Endothelial cell (in vitro differentiated cells): ENCODE measurements around the gene CPT1C. TPM values are rescaled to one million over a fixed set of nuclear protein-coding genes. Genes with fewer than 3 reads are reported as not detected.
A peak's percentile ranks its signal among the peaks of the same experiment; 100 is the strongest.

Experiments
- DNase-seq: peaks from one replicate; pipeline ENCODE4 v3.0.0; 2021; ENCODE audit warnings: low spot score
- H3K27ac Mint-ChIP-seq: one replicate; pipeline ENCODE4 v1.8.0; 2021; ENCODE audit warnings: mixed read lengths, inconsistent platforms; ENCODE audit not compliant: unreplicated experiment
- H3K27me3 Mint-ChIP-seq: one replicate; pipeline ENCODE4 v1.8.0; 2021; ENCODE audit warnings: mild to moderate bottlenecking, moderate library complexity, mixed read lengths, inconsistent platforms; ENCODE audit not compliant: unreplicated experiment
- H3K36me3 Mint-ChIP-seq: one replicate; pipeline ENCODE4 v1.8.0; 2021; ENCODE audit warnings: mild to moderate bottlenecking, low read depth, mixed read lengths, inconsistent platforms; ENCODE audit not compliant: unreplicated experiment
- H3K4me1 Mint-ChIP-seq: one replicate; pipeline ENCODE4 v1.8.0; 2021; ENCODE audit warnings: mild to moderate bottlenecking, mixed read lengths, inconsistent platforms; ENCODE audit not compliant: unreplicated experiment
- H3K4me3 Mint-ChIP-seq: one replicate; pipeline ENCODE4 v1.8.0; 2021; ENCODE audit warnings: mild to moderate bottlenecking, mixed read lengths, inconsistent platforms; ENCODE audit not compliant: unreplicated experiment
- H3K9me3 Mint-ChIP-seq: one replicate; pipeline ENCODE4 v1.8.0; 2021; ENCODE audit warnings: mixed read lengths, inconsistent platforms; ENCODE audit not compliant: unreplicated experiment
- total RNA-seq: library from RNA; stranded (reverse); fragmentation: NEBNext Ultra II Directional; extraction: Animal tissue kit (Norgen Biotek cat#: 25700); gene quantifications from one replicate; pipeline ENCODE4 v1.2.1, GENCODE V29; 2021; ENCODE audit not compliant: unreplicated experiment
- TF ChIP-seq, protein P1 (sequence below): fragments of 200-600 bp; sonication (generic); IDR thresholded peaks from one replicate; pipeline ENCODE4 v1.5.0; 2021; ENCODE audit warnings: antibody characterized with exemption; ENCODE audit not compliant: unreplicated experiment

CPT1C gene
- total RNA-seq, 1 donor from 2014 or later: 94.1 TPM

DNA sequence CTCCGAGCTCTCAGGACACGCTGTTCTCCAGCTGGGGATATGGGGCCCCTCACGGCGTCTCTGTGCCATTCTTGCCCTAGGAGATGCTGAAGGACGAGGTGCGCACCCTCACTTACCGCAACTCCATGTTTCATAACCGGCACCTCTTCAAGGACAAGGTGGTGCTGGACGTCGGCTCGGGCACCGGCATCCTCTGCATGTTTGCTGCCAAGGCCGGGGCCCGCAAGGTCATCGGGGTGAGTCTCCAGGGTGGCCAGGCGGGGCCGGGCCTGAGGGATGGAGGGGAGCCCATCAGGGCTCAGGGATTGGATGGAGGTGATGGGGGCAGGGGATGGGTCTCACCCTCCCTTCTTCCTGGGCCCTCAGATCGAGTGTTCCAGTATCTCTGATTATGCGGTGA lies 9.1 kb upstream of the CPT1C start:
- Mint-ChIP-seq H3K36me3 (peaks cover 28% of the 10 kb centered on the region), H3K9me3 (no peaks in the 10 kb centered on the region), H3K4me3 (no peak overlapping the region), H3K27ac (no peak overlapping the region), H3K27me3 (peaks cover 4% of the 10 kb centered on the region), H3K4me1 (peaks cover 27% of the 10 kb centered on the region)
- DNase-seq: no peak
- TF ChIP-seq, protein P1, sequence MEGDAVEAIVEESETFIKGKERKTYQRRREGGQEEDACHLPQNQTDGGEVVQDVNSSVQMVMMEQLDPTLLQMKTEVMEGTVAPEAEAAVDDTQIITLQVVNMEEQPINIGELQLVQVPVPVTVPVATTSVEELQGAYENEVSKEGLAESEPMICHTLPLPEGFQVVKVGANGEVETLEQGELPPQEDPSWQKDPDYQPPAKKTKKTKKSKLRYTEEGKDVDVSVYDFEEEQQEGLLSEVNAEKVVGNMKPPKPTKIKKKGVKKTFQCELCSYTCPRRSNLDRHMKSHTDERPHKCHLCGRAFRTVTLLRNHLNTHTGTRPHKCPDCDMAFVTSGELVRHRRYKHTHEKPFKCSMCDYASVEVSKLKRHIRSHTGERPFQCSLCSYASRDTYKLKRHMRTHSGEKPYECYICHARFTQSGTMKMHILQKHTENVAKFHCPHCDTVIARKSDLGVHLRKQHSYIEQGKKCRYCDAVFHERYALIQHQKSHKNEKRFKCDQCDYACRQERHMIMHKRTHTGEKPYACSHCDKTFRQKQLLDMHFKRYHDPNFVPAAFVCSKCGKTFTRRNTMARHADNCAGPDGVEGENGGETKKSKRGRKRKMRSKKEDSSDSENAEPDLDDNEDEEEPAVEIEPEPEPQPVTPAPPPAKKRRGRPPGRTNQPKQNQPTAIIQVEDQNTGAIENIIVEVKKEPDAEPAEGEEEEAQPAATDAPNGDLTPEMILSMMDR: no peak

DNA sequence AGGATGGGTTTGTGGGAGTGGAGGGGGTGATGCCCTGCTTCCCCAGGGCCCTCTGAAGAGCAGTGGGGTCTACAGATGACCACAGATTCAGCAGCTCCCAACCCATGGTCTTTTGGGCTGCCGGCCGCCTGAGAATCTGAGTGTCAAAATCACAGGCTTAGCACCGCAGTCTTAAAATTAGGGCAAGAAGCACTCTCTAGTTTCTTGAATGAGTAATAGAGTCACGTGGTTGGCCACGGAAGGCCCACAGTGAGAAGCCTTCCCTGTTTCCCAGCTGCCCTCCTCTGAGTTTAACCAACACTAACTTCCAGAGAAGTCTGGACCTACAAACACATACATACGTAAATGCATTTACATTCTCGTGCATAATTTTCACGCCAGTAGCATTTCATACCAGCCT lies 8.6 kb upstream of the CPT1C start:
- Mint-ChIP-seq H3K9me3 (no peaks in the 10 kb centered on the region), H3K4me3 (no peak overlapping the region), H3K36me3 (peaks cover 28% of the 10 kb centered on the region), H3K4me1 (peaks cover 31% of the 10 kb centered on the region), H3K27me3 (peaks cover 4% of the 10 kb centered on the region), H3K27ac (peak overlapping the region; percentile 18)
- DNase-seq: no peak
- TF ChIP-seq, protein P1: no peak

DNA sequence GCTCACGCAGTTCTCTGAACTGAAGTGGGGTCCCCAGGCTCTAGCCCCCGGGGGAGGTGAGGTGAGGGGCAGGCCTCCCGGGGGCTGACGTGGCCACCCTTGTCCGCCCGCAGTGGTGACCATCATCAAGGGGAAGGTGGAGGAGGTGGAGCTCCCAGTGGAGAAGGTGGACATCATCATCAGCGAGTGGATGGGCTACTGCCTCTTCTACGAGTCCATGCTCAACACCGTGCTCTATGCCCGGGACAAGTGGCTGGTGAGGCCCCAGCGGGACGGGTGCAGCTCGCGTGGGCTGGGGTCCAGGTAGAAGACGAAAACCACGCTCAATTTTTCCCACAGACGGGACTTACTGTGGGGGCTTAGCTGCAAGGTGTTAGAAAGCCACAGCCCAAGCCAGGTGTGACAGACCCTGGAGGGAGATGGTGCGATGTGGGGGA lies 7.1 kb upstream of the CPT1C start:
- no peak for DNase-seq
- peaks cover 13% of the 10 kb centered on the region for H3K27me3 Mint-ChIP-seq
- H3K36me3 Mint-ChIP-seq: peaks cover 32% of the 10 kb centered on the region
- no peak overlapping the region for H3K4me3 Mint-ChIP-seq
- peaks cover 38% of the 10 kb centered on the region for H3K4me1 Mint-ChIP-seq
- H3K9me3 Mint-ChIP-seq: no peaks in the 10 kb centered on the region
- TF ChIP-seq, protein P1: no peak
- peak overlapping the region; percentile 84 for H3K27ac Mint-ChIP-seq

DNA sequence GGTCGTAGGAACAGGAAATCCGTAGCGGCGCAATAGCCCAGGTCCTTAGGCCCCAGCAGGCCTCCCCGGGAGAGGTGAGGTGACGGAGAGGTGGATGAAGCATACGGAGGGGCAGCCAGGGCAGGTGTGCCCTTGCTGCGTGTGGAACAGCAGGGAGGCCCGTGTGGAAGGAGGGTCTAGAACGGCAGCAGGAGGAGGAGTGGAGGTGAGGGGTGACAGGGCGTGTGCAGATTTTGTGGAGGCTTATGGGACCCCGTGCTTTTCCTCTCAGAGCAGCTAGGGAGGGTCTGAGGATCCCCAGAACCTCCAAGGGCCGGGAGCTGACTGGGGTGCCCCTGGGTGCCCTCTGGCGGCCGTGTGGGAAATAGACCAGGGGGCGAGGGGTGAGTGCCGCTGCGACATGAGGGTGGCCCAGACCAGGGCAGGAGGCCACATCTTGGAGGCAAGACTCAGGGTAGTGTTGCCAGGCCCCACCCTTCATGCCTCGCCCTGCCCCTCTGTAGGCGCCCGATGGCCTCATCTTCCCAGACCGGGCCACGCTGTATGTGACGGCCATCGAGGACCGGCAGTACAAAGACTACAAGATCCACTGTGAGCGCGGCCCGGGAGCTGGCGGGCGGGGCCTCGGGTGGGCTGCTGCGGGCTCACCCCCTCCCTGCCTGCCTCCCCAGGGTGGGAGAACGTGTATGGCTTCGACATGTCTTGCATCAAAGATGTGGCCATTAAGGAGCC lies 6.5 kb upstream of the CPT1C start:
- H3K27ac Mint-ChIP-seq: peak overlapping the region; percentile 84
- no peak for DNase-seq
- H3K27me3 Mint-ChIP-seq: peaks cover 18% of the 10 kb centered on the region
- no peaks in the 10 kb centered on the region for H3K9me3 Mint-ChIP-seq
- H3K4me1 Mint-ChIP-seq: peaks cover 42% of the 10 kb centered on the region
- H3K4me3 Mint-ChIP-seq: no peak overlapping the region
- TF ChIP-seq, protein P1: peak; percentile 31
- peaks cover 32% of the 10 kb centered on the region for H3K36me3 Mint-ChIP-seq

DNA sequence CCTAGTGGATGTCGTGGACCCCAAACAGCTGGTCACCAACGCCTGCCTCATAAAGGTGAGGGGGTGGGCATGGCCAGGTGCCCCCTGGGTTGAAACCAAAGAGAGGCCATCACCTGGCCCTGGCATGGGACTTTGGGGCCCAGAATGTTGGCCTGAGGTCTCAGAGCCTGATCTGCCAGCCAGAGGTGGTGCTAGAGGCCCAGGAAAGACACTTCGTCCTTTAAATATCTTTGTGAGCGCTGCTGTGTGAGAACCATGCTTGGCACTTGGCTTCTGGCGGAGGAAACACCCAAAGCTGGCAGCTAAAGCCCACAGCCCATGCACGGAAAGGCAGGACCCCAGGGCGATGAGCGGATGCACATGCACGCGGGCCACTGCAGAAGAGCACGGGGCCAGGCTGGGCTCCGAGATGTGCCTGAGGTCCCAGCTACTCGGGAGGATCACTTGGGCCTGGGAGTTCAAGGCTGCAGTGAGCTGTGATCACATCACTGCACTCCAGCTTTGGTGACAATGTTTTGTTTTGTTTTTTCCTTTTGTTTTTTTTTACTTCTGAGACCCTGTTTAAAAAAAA lies 5.8 kb upstream of the CPT1C start:
- TF ChIP-seq, protein P1: no peak
- Mint-ChIP-seq H3K36me3 (peaks cover 28% of the 10 kb centered on the region), H3K27me3 (peaks cover 21% of the 10 kb centered on the region), H3K4me3 (peak overlapping the region; percentile 65), H3K4me1 (peaks cover 41% of the 10 kb centered on the region), H3K9me3 (no peaks in the 10 kb centered on the region), H3K27ac (peak overlapping the region; percentile 53)
- no peak for DNase-seq
